GM12878 (cell line): ENCODE results near the gene DHCR24. TPM values are rescaled to one million over a fixed set of nuclear protein-coding genes. Genes with fewer than 3 reads are reported as not detected.
A peak's percentile ranks its signal among the peaks of the same experiment; 100 is the strongest.

Source experiments
- ATAC-seq: fragments of 200-7000 bp; cut with Tn5 transposase; 3 replicates; pipeline ENCODE4 v1.9.1; 2020; ENCODE audit warnings: mild to moderate bottlenecking, moderate library complexity
- BruUV-seq: library from RNA; stranded (reverse); fragments of 400-500 nt; replicated peaks from 2 replicates; lab custom pipeline; 2021; lab: Mats Ljungman, UMichigan
- CTCF ChIA-PET: fragments of 300-600 bp; sonication (Branson Sonifier 250); formaldehyde crosslinking; extraction: SDS; loops from one replicate; lab custom pipeline; 2021; ENCODE audit warnings: inconsistent platforms; lab: Yijun Ruan, JAX
- POLR2A ChIA-PET: fragments of 350-600 bp; formaldehyde crosslinking; extraction: SDS; loops from one replicate; lab custom pipeline; 2021; ENCODE audit warnings: inconsistent platforms; lab: Charles Lee
- RAD21 ChIA-PET: fragments of 300-600 bp; sonication (Branson Sonifier 250); formaldehyde crosslinking; loops from one replicate; lab custom pipeline; 2023; ENCODE audit warnings: antibody characterized with exemption; ENCODE audit not compliant: unreplicated experiment; lab: Charles Lee
- SMC1A ChIA-PET: fragments of 300-600 bp; sonication (Branson Sonifier 250); formaldehyde crosslinking; loops from one replicate; lab custom pipeline; 2023; ENCODE audit not compliant: unreplicated experiment, uncharacterized antibody; lab: Charles Lee
- DNase-seq: peaks from one replicate; pipeline ENCODE4 v3.0.0-alpha.2; 2011; ENCODE audit warnings: low read depth, low spot score
- FAIRE-seq: peaks from 3 replicates; lab custom pipeline; 2011; peaks lifted over from hg19 to GRCh38; lab: Jason Lieb, UNC
- H2AFZ ChIP-seq: 2 replicates; pipeline ENCODE4 v1.6.0; 2011; ENCODE audit warnings: low read depth, low read length, control low read depth; ENCODE audit not compliant: control insufficient read depth
- H3K27ac ChIP-seq: 2 replicates; pipeline ENCODE4 v1.5.1; 2011; ENCODE audit warnings: control low read depth; ENCODE audit not compliant: control insufficient read depth, insufficient read depth
- H3K27me3 ChIP-seq, 2 experiments: replicated peaks in 1 of 2; 2 replicates each; pipeline versions ENCODE4 v1.6.0 to v1.6.1; 2011; ENCODE audit warnings: low read length in 1 of 2; ENCODE audit not compliant: control insufficient read depth in 2 of 2, insufficient read depth in 2 of 2
- H3K36me3 ChIP-seq, 2 experiments: 2 replicates each; pipeline ENCODE4 v1.5.1; 2011; ENCODE audit warnings: low read length in 1 of 2; ENCODE audit not compliant: control insufficient read depth in 2 of 2, insufficient read depth in 2 of 2
- H3K4me1 ChIP-seq: 2 replicates; pipeline ENCODE4 v1.6.1; 2011; ENCODE audit warnings: mild to moderate bottlenecking, low read length, moderate library complexity, mixed read lengths; ENCODE audit not compliant: control insufficient read depth, insufficient read depth
- H3K4me2 ChIP-seq: 2 replicates; pipeline ENCODE4 v1.6.0; 2011; ENCODE audit warnings: control low read depth; ENCODE audit not compliant: control insufficient read depth, insufficient read depth
- H3K4me3 ChIP-seq: fragments of 200-600 bp; sonication (generic); 2 replicates; pipeline ENCODE4 v1.5.1; 2016
- H3K79me2 ChIP-seq: 2 replicates; pipeline ENCODE4 v1.6.0; 2011; ENCODE audit warnings: low read length; ENCODE audit not compliant: control insufficient read depth, insufficient read depth
- H3K9ac ChIP-seq: 2 replicates; pipeline ENCODE4 v1.8.0; 2011; ENCODE audit warnings: low read length, control low read depth, mixed read lengths; ENCODE audit not compliant: control insufficient read depth, insufficient read depth
- H3K9me3 ChIP-seq: replicated peaks from 3 replicates; pipeline ENCODE4 v1.5.1; 2011; ENCODE audit warnings: mild to moderate bottlenecking, low read length; ENCODE audit not compliant: control insufficient read depth, insufficient read depth
- H4K20me1 ChIP-seq: 2 replicates; pipeline ENCODE4 v1.6.0; 2011; ENCODE audit not compliant: control insufficient read depth, insufficient read depth
- ATF2 ChIP-seq: IDR thresholded peaks from 2 replicates; pipeline ENCODE4 v1.6.1; 2012; ENCODE audit warnings: low read length, inconsistent platforms
- BCL11A ChIP-seq: IDR thresholded peaks from 2 replicates; pipeline ENCODE4 v1.6.1; 2011; ENCODE audit warnings: low read depth, low read length
- CBX3 ChIP-seq: fragments of 200-600 bp; sonication (generic); IDR thresholded peaks from 2 replicates; pipeline ENCODE4 v1.6.1; 2016; ENCODE audit warnings: low read depth, borderline replicate concordance
- CEBPB ChIP-seq, 2 experiments: fragments of 150-350 bp in 1 of 2; IDR thresholded peaks; 2 replicates each; pipeline ENCODE4 v1.6.1; 2012 to 2014; ENCODE audit warnings: low read depth in 2 of 2, low read length in 2 of 2, borderline replicate concordance in 1 of 2, inconsistent platforms in 1 of 2
- IKZF1 ChIP-seq: fragments of 450-650 bp; conservative IDR thresholded peaks from 2 replicates; pipeline ENCODE4 v1.6.1; 2017; ENCODE audit warnings: antibody characterized with exemption, mild to moderate bottlenecking
- IKZF2 ChIP-seq, 2 experiments: fragments of 450-650 bp; IDR thresholded peaks; 2 replicates each; pipeline ENCODE4 v1.6.1; 2017; ENCODE audit warnings: mild to moderate bottlenecking in 2 of 2, moderate library complexity in 2 of 2
- KDM1A ChIP-seq: fragments of 200-600 bp; sonication (generic); IDR thresholded peaks from 2 replicates; pipeline ENCODE4 v1.6.1; 2016; ENCODE audit warnings: borderline replicate concordance
- KLF5 ChIP-seq: fragments of 450-650 bp; IDR thresholded peaks from 2 replicates; pipeline ENCODE4 v1.6.1; 2014; ENCODE audit warnings: mild to moderate bottlenecking; ENCODE audit not compliant: partially characterized antibody
- NFYA ChIP-seq: IDR thresholded peaks from 2 replicates; pipeline ENCODE4 v1.6.1; 2011; ENCODE audit warnings: low read depth, mild to moderate bottlenecking, low read length, improper control_type of control experiment, borderline replicate concordance
- NRF1 ChIP-seq: conservative IDR thresholded peaks from 2 replicates; pipeline ENCODE4 v1.6.1; 2011; ENCODE audit warnings: mild to moderate bottlenecking, low read depth, low read length, improper control_type of control experiment
- POLR2A ChIP-seq: IDR thresholded peaks from 2 replicates; pipeline ENCODE4 v1.6.1; 2011; ENCODE audit warnings: low read depth, mild to moderate bottlenecking, low read length
- SIX5 ChIP-seq: IDR thresholded peaks from 2 replicates; pipeline ENCODE4 v1.6.1; 2011; ENCODE audit warnings: mild to moderate bottlenecking, low read depth, low read length, moderate library complexity; ENCODE audit not compliant: severe bottlenecking
- SPI1 ChIP-seq: IDR thresholded peaks from 2 replicates; pipeline ENCODE4 v1.6.1; 2011; ENCODE audit warnings: low read depth, mild to moderate bottlenecking, low read length, moderate library complexity, borderline replicate concordance; ENCODE audit not compliant: insufficient read depth
- STAT1 ChIP-seq: fragments of 450-650 bp; conservative IDR thresholded peaks from 2 replicates; pipeline ENCODE4 v1.6.1; 2014; ENCODE audit warnings: antibody characterized with exemption, mild to moderate bottlenecking
- SUPT20H ChIP-seq: IDR thresholded peaks from 2 replicates; pipeline ENCODE4 v1.6.1; 2011; ENCODE audit warnings: low read depth, mild to moderate bottlenecking, low read length, moderate library complexity, borderline replicate concordance; ENCODE audit not compliant: control insufficient read depth
- TAF1 ChIP-seq: IDR thresholded peaks from 2 replicates; pipeline ENCODE4 v1.6.1; 2011; ENCODE audit warnings: mild to moderate bottlenecking, low read depth, low read length, borderline replicate concordance
- WRNIP1 ChIP-seq: IDR thresholded peaks from 2 replicates; pipeline ENCODE4 v1.6.1; 2011; ENCODE audit warnings: low read depth, low read length, improper control_type of control experiment, borderline replicate concordance
- ZNF622 ChIP-seq: fragments of 450-650 bp; IDR thresholded peaks from 2 replicates; pipeline ENCODE4 v1.6.1; 2017; ENCODE audit warnings: mild to moderate bottlenecking, inconsistent platforms
- WGBS: methylation state at CpG from one replicate; pipeline ENCODE4 v1.1.6; 2016; ENCODE audit warnings: low lambda C conversion rate; ENCODE audit not compliant: insufficient replicate concordance, insufficient coverage; ENCODE audit errors: missing lambda C conversion rate; 5-methylcytosine and 5-hydroxymethylcytosine counted together
- in situ Hi-C: fragments of 300-500 bp; cut with MboI; formaldehyde crosslinking; loops from 9 replicates; pipeline ENCODE4 v1.14.3; 2018; ENCODE audit warnings: mixed read lengths
- intact Hi-C: fragments of 100-400 bp; cut with micrococcal nuclease; formaldehyde crosslinking; loops from one replicate; pipeline ENCODE4 v1.14.2; 2022; ENCODE audit not compliant: unreplicated experiment
- polyA plus RNA-seq, 11 experiments: library from polyadenylated mRNA; depleted of rRNA in 4 of 11; unstranded in 6 of 11; stranded (reverse) in 5 of 11; fragments of >200 nt; fragmentation: Nextera tagmentation in 4 of 11; fragmentation: Illumina TruSeq in 1 of 11; extraction: Ambion mirVana in 4 of 11; extraction: Trizol in 1 of 11; gene quantifications; 1 replicate in 1 of 11; 2 replicates in 10 of 11; pipeline versions ENCODE4 v1.2.1 to v1.2.3, GENCODE V29; 2011 to 2016; ENCODE audit warnings: inconsistent platforms in 2 of 11, missing spikeins in 2 of 11, low read depth in 1 of 11
- total RNA-seq, 4 experiments: library from RNA; depleted of rRNA in 3 of 4; stranded (reverse); fragments of >200 nt in 3 of 4; fragmentation: Illumina TruSeq in 1 of 4; extraction: Trizol in 1 of 4; gene quantifications; 2 replicates each; pipeline versions ENCODE4 v1.2.1 to v1.2.3, GENCODE V29; 2013 to 2021

The DHCR24 gene
- total and polyA plus RNA-seq, 10 of the 15 experiments (the other 5 are each of a cell fraction or from before 2014, with no cell fraction given), result 23.3 to 169 (median 120) TPM

GRCh38 chr1:54884768-54885167, 2.2 kb downstream of the DHCR24 start:
- no peak for DNase-seq
- Histone ChIP-seq H3K9ac (peak overlapping the region; percentile 71; the same call in 1 of the 2 replicates), H2AFZ (no peak overlapping the region), H3K79me2 (peaks cover 66% of the 10 kb centered on the region), H3K4me1 (peaks cover 13% of the 10 kb centered on the region), H3K4me2 (peak overlapping the region; percentile 56), H4K20me1 (peaks cover 6% of the 10 kb centered on the region; the same call in 1 of the 2 replicates), H3K9me3 (peaks cover 1% of the 10 kb centered on the region; the same call in 1 of the 3 replicates), H3K27me3 (no peaks in the 10 kb centered on the region), H3K36me3 (peaks cover 0 to 17% of the 10 kb centered on the region in 2 experiments; a peak in 3 of 4 replicates), H3K4me3 (peak overlapping the region; percentile 81), H3K27ac (no peak overlapping the region; the same call in 1 of the 2 replicates)
- POLR2A ChIA-PET, result interaction anchor here (0.9 to 1.5 kb wide), 2 partner anchors 13 to 833 kb away, joined by 3 read pairs; no protein-coding TSS in a partner anchor
- CTCF ChIA-PET, result interaction anchor here (1.1 to 2.0 kb wide), 4 partner anchors 23 to 81 kb away, joined by 3 to 7 read pairs (median 4); no protein-coding TSS in a partner anchor
- in situ Hi-C loops (no loop called here), intact Hi-C loops (no loop called here)
- TF ChIP-seq WRNIP1, result no peak
- TF ChIP-seq SPI1, result no peak
- no peak for TF ChIP-seq TAF1
- TF ChIP-seq STAT1, result no peak
- TF ChIP-seq IKZF2 (IDR thresholded peaks at IDR 0.05), result no peak
- TF ChIP-seq IKZF1, result no peak
- TF ChIP-seq CBX3, result no peak
- TF ChIP-seq BCL11A, result no peak
- TF ChIP-seq SUPT20H, result no peak
- no peak for TF ChIP-seq SIX5
- TF ChIP-seq CEBPB (IDR thresholded peaks at IDR 0.05; ENCODE audit: borderline replicate concordance in 1 of 2, low read depth in 2 of 2, low read length in 2 of 2), result no peak
- no peak for TF ChIP-seq ZNF622
- no peak for TF ChIP-seq KLF5
- TF ChIP-seq NRF1, result no peak
- TF ChIP-seq KDM1A, result no peak
- no peak for TF ChIP-seq POLR2A
- no peak for TF ChIP-seq NFYA
- no peak for TF ChIP-seq ATF2
- RAD21 ChIA-PET, result interaction anchor here (0.7 to 1.3 kb wide), 2 partner anchors 11 to 60 kb away, joined by 3 read pairs; no protein-coding TSS in a partner anchor
- SMC1A ChIA-PET, result interaction anchor here (1.0 to 5.6 kb wide), 3 partner anchors 11 to 83 kb away, joined by 3 to 28 read pairs (median 6); no protein-coding TSS in a partner anchor
- BruUV-seq, result no TSS peak
- WGBS, result 91% methylated on average over 3 of the region's 3 CpGs
- FAIRE-seq, result no peak
- no peak for ATAC-seq
